SJCRH30 (cell line): Measurements from ENCODE around the gene GNAI2. TPM values are rescaled to one million over a fixed set of nuclear protein-coding genes. Genes with fewer than 3 reads are reported as not detected.
"Not testable (repeated sequence)": the region's sequence is repeated elsewhere in the genome, so short reads cannot be mapped to it uniquely, and the experiment has no call there.

Experiments used
- DNase-seq, 2 experiments: peaks; one replicate each; pipeline ENCODE4 v3.0.0-alpha.2; 2015 to 2020
- H3K27ac ChIP-seq: fragments of 250-450 bp; sonication (Bioruptor Pico); 2 replicates; pipeline ENCODE4 v1.5.1; 2020; ENCODE audit warnings: mild to moderate bottlenecking, moderate library complexity
- H3K27me3 ChIP-seq: fragments of 250-450 bp; sonication (Bioruptor Pico); 2 replicates; pipeline ENCODE4 v1.5.1; 2020; ENCODE audit warnings: mild to moderate bottlenecking, moderate library complexity
- H3K36me3 ChIP-seq: fragments of 250-450 bp; sonication (Bioruptor Pico); 2 replicates; pipeline ENCODE4 v1.5.1; 2020; ENCODE audit warnings: mild to moderate bottlenecking, moderate library complexity
- H3K4me1 ChIP-seq: fragments of 250-450 bp; sonication (Bioruptor Pico); 2 replicates; pipeline ENCODE4 v1.5.1; 2020; ENCODE audit warnings: mild to moderate bottlenecking, moderate library complexity
- H3K4me3 ChIP-seq: fragments of 250-450 bp; sonication (Bioruptor Pico); 2 replicates; pipeline ENCODE4 v1.5.1; 2020; ENCODE audit warnings: mild to moderate bottlenecking, moderate library complexity
- H3K9me3 ChIP-seq: fragments of 250-450 bp; sonication (Bioruptor Pico); replicated peaks from 2 replicates; pipeline ENCODE4 v1.5.1; 2020; ENCODE audit warnings: mild to moderate bottlenecking, moderate library complexity
- total RNA-seq: library from RNA; depleted of rRNA; stranded (reverse); fragments of >200 nt; shearing (Covaris generic); gene quantifications from 2 replicates; pipeline ENCODE4 v1.2.3, GENCODE V29; 2014

Gene GNAI2
- total RNA-seq, 1 experiment from 2014 or later: 63.8 TPM

GRCh38 chr3:50201573-50202315 lies 34.3 kb upstream of the GNAI2 start:
- Histone ChIP-seq H3K27ac (no peak overlapping the region), H3K9me3 (no peaks in the 10 kb centered on the region), H3K4me1 (peaks cover 27% of the 10 kb centered on the region), H3K36me3 (no peaks in the 10 kb centered on the region), H3K27me3 (peaks cover 3% of the 10 kb centered on the region; the same call in 1 of the 2 replicates), H3K4me3 (no peak overlapping the region)
- peak in 1 of 2 experiments; percentile 45 for DNase-seq

DNA sequence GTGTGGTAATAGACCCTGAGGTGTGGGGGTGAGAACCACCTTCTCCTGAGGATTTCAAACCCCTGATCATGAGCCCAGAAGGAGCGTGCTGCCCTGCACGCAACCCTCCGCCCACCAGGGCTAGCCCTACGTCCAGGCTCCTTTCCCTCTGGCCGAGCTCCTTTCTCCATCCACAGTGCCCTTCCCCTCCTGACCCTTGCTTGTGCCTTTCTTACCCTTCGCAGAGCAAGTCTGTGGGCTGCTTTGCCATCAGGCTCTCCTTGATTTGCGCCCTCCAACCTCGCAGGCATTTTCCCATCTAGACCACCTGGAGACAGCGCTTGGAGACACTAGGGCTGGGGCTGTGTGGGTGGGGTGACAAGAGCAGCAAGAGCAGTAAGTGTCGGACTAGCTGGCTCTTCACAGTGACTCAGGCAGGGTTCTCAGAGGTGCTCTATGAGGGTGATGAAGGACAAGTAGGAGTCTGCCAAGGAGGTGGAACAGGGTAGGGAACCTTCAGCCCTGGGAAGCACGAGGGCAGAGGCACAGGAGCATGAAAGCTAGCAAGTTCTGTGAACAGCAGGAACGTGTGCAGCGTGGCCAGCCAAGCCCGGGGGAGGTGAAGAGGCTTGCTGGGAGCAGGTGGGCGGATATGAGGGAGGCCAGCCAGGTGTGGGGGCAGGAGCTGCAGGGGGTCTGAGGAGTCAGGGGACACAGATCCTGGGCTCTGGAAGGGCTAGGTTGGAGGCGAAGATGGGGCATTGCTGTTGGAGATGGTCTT lies 33.5 kb upstream of the GNAI2 start:
- H3K36me3 ChIP-seq: no peaks in the 10 kb centered on the region
- peaks cover 3% of the 10 kb centered on the region; the same call in 1 of the 2 replicates for H3K27me3 ChIP-seq
- H3K9me3 ChIP-seq: no peaks in the 10 kb centered on the region
- peaks cover 27% of the 10 kb centered on the region for H3K4me1 ChIP-seq
- no peak overlapping the region for H3K4me3 ChIP-seq
- no peak overlapping the region for H3K27ac ChIP-seq
- DNase-seq: no peak

DNA sequence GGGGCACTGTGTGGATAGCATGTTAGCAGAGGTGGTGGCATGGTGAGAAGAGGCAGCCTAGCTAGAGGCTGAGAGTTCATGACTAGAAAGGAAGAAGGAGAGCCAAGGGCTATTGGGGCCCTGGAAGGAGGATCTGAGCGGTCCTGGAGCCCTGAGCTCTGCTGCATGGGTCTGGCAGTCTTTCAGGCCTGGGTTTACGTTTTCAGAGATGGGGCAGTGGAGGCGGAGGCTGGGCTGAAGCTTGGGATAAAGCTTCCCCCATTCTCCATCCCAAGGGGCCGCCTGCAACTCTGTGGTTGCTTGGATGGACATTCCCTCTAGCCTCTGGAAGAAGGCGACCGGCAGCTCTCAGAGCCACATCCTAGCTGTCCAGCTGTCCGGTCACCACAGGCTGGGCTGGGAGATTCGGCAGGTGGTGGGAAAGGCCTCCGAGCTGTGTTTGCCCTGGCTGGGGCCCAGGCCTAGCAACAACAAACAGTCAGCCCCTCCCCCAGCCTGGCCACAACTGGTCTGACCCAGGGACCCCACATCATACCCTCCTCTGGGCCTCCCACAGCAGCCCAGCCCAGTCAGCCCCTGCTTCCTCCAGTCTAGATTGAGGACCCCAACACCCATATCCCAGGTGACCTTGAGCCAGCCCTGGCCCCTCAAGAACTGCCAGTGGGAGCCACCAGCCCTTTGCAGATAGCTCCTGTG lies 32.7 kb upstream of the GNAI2 start:
- peak; percentile 47 to 52 for DNase-seq
- H3K27me3 ChIP-seq: peaks cover 3% of the 10 kb centered on the region; the same call in 1 of the 2 replicates
- H3K4me1 ChIP-seq: peaks cover 27% of the 10 kb centered on the region
- H3K9me3 ChIP-seq: no peaks in the 10 kb centered on the region
- no peaks in the 10 kb centered on the region for H3K36me3 ChIP-seq
- H3K27ac ChIP-seq: no peak overlapping the region
- no peak overlapping the region for H3K4me3 ChIP-seq

GRCh38 chr3:50203809-50204803 lies 31.9 kb upstream of the GNAI2 start:
- H3K4me1 ChIP-seq: peaks cover 27% of the 10 kb centered on the region
- DNase-seq: peak in 1 of 2 experiments; percentile 13
- peaks cover 3% of the 10 kb centered on the region; the same call in 1 of the 2 replicates for H3K27me3 ChIP-seq
- no peaks in the 10 kb centered on the region for H3K9me3 ChIP-seq
- no peaks in the 10 kb centered on the region for H3K36me3 ChIP-seq
- H3K27ac ChIP-seq: no peak overlapping the region
- peak overlapping the region; percentile 79; the same call in 1 of the 2 replicates for H3K4me3 ChIP-seq

DNA sequence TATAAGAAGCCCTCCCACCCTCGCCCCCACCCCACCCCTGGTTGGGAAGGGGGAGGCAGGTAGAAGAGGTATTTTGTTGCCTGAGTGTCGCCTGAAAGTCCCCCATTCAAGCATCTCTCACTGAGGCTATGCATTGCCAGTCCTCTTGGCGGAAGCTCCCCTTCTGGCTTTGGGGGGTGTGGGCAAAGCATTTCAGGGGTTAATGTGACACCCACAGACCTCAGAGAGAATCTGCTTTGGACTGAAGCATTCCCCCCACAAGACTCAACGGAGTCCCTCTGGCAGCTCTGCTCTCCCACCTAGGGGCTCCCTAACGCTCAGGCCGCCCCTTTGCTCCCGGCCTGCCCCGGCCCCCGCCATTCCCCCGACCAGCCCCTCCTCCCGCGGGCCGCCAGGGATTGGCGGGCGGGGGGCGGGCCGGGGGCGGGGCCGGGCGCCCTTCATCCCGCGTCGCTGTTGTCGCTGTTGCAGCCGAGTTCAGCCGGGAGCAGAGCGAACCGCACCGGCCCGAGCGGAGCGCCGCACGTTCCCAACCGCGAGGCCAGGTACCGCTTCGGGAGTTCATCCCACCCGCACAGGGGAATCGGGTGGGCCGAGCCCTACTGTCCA lies 31.1 kb upstream of the GNAI2 start, which contains the start of gene SLC38A3:
SLC38A3 (plus strand) TSS at position 468 of the 609 bp plus-strand sequence. CDS start 8,929 bp downstream, outside the sequence.
- peaks cover 3% of the 10 kb centered on the region; the same call in 1 of the 2 replicates for H3K27me3 ChIP-seq
- peak within 1 kb of the TSS; percentile 79 for H3K4me3 ChIP-seq
- no peaks in the 10 kb centered on the region for H3K36me3 ChIP-seq
- H3K9me3 ChIP-seq: no peaks in the 10 kb centered on the region
- peaks cover 27% of the 10 kb centered on the region for H3K4me1 ChIP-seq
- H3K27ac ChIP-seq: no peak within 1 kb of the TSS
- peak; percentile 42 to 63 for DNase-seq

GRCh38 chr3:50205413-50206276 lies 30.4 kb upstream of the GNAI2 start:
- Histone ChIP-seq H3K9me3 (no peaks in the 10 kb centered on the region), H3K4me3 (peak overlapping the region; percentile 79), H3K27ac (no peak overlapping the region), H3K4me1 (peaks cover 27% of the 10 kb centered on the region), H3K27me3 (peaks cover 3% of the 10 kb centered on the region; the same call in 1 of the 2 replicates), H3K36me3 (no peaks in the 10 kb centered on the region)
- DNase-seq: peak; percentile 32 to 44

DNA sequence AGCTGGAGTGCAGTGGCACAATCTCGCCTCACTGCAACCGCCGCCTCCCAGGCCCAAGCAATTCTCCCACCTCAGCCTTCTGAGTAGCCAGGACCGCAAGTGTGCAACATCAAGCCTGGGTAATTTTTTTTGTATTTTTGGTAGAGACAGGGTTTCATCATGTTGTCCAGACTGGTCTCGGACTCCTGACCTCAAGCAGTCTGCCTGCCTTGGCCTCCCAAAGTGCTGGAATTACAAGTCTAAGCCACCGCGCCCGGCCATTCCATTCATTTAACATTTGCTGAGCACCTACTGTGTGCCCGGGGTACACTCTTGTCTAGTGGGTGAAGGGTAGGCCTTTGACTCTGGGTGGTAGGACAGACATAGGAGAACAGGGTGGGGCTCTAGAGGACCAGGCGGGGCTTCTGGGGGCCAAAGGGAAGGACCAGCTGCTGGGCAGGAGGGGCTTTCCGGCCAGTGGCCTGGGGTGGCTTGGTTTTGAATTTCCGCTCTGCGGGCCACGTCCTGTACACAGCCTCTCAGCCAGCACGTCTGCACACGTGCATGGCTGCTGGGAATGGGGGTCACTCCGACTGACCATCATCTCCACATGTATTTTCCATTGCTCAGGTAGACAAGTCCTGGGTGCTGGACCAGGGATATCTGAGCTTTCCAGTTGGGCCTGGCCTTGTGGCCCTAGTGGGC lies 28.5 kb upstream of the GNAI2 start:
- no peaks in the 10 kb centered on the region for H3K36me3 ChIP-seq
- no peak for DNase-seq
- no peaks in the 10 kb centered on the region for H3K9me3 ChIP-seq
- no peak overlapping the region for H3K4me3 ChIP-seq
- H3K27ac ChIP-seq: no peak overlapping the region
- H3K27me3 ChIP-seq: peaks cover 3% of the 10 kb centered on the region; the same call in 1 of the 2 replicates
- peaks cover 20% of the 10 kb centered on the region for H3K4me1 ChIP-seq

DNA sequence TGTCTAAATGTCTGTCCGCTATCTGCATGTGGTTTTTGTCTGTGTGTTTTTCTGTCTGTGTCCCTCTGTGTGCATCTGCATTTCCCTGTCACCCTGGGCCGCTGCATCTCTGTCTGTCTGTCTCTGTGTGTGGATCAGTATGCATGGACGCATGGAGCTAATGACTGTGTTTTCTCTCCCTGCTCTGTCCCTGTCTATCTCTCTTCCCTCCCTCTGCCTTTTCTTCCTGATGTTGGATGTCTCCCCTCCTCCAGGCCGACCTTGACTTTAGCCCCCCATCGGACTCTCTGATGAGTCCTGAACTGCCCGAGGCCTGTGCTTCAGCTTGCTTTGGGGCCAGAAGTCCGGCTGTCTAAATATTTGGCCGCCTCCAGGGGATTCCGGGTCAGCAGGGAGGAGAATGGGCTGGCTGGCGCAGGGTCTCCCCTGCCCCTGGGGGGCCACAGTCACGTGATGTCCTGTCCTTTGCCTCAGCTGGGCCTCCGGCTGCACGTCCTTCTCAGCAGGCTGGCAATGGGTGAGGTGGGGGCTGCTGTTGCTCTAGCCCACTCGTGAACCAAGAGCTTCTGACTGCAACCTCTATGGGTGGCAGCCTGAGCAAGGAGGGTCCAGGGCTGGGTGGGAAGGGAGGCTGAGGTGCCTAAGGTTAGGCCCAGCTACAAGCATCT lies 27.2 kb upstream of the GNAI2 start:
- Histone ChIP-seq H3K4me3 (no peak overlapping the region), H3K9me3 (no peaks in the 10 kb centered on the region), H3K27me3 (peaks cover 3% of the 10 kb centered on the region; the same call in 1 of the 2 replicates), H3K36me3 (no peaks in the 10 kb centered on the region), H3K4me1 (peaks cover 7% of the 10 kb centered on the region), H3K27ac (no peak overlapping the region)
- DNase-seq: no peak

- Histone ChIP-seq H3K4me1 (no peaks in the 10 kb centered on the region; the same call in 1 of the 2 replicates), H3K36me3 (no peaks in the 10 kb centered on the region)
Measured at GRCh38 chr3:50210176-50210509, 25.9 kb upstream of the GNAI2 start.

DNA sequence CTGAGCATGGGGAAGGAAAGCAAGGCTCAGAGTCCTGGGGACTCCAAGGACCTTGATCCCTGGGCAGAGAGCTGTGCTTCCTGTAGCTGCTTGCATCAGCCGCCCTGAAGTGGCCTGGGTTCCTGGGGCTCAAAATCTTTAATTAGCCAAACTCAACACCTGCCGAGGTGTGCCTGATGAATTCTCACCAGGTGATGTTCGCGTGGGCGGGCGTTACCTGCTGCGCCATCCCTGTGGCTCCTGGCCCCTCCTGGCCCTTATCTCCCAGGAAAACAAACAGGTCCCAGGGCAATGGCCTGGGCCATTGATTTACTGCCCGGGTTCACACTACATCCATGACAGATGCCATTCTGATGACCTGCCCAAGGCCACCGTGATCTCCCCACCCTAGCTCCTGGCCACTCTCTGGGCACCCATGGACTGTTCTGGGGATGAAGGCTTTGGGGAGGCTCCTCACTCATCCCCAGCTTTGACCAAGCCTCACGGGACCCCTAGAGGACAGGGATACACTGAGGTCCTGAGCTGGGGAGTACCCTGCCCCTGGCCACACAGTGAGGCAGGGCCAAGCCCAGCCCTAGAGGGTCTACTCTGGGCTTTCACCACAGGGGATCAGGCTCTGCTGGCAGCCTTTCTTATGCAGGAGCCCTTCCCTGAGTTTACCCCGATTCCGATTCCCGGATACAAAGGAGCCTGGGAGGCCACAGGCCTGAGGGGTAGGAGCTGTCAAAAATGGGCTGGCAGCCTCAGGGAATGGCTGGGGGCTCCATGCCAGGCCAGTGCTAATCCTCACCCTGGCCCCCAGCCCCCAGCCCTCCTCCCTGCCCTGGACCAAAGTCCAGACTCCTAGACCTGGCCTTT lies 25.3 kb upstream of the GNAI2 start:
- H3K27ac ChIP-seq: no peak overlapping the region
- H3K4me1 ChIP-seq: no peaks in the 10 kb centered on the region; the same call in 1 of the 2 replicates
- no peak for DNase-seq
- H3K9me3 ChIP-seq: no peaks in the 10 kb centered on the region
- no peak overlapping the region for H3K4me3 ChIP-seq
- H3K36me3 ChIP-seq: no peaks in the 10 kb centered on the region
- no peaks in the 10 kb centered on the region; the same call in 1 of the 2 replicates for H3K27me3 ChIP-seq

More at GRCh38 chr3:50210176-50210509, 25.9 kb upstream of the GNAI2 start:
- no peak overlapping the region for H3K4me3 ChIP-seq
- no peak for DNase-seq
- H3K9me3 ChIP-seq: no peaks in the 10 kb centered on the region
- no peak overlapping the region for H3K27ac ChIP-seq
- H3K27me3 ChIP-seq: peaks cover 3% of the 10 kb centered on the region; the same call in 1 of the 2 replicates

DNA sequence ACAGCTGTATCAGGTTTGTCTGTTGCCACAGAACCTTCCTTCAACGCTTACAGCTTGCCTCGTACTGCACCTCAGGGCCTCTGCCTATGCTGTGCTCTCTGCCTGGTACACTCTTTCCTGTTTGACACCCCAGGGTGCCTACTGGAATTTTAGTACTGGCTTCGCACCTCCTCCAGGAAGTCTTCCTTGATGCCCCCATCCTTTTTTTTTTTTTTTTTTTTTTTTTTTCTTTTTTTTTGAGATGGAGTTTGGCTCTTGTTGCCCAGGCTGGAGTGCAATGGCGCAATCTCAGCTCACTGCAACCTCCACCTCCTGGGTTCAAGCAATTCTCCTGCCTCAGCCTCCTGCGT lies 24.7 kb upstream of the GNAI2 start:
- not testable (repeated sequence) for H3K4me1 ChIP-seq, H3K36me3 ChIP-seq, H3K4me3 ChIP-seq, H3K27me3 ChIP-seq, H3K9me3 ChIP-seq, DNase-seq, H3K27ac ChIP-seq
